Measurements from ENCODE around the gene GOLGA6L26.
"Not testable (repeated sequence)": the region's sequence is repeated elsewhere in the genome, so short reads cannot be mapped to it uniquely, and the experiment has no call there.

The GOLGA6L26 gene, protein sequence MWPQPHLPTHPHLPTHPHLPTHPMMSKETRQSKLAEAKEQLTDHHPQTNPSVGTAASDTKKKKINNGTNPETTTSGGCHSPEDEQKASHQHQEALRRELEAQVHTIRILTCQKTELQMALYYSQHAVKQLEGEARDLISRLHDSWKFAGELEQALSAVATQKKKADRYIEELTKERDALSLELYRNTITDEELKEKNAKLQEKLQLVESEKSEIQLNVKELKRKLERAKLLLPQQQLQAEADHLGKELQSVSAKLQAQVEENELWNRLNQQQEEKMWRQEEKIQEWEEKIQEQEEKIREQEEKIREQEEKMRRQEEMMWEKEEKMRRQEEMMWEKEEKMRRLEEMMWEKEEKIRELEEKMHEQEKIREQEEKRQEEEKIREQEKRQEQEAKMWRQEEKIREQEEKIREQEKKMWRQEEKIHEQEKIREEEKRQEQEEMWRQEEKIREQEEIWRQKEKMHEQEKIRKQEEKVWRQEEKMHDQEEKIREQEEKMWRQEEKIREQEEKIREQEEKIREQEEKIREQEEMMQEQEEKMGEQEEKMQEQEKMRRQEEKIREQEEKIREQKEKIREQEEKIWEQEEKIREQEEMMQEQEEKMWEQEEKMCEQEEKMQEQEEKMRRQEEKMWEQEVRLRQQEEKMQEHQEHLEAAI

DNA sequence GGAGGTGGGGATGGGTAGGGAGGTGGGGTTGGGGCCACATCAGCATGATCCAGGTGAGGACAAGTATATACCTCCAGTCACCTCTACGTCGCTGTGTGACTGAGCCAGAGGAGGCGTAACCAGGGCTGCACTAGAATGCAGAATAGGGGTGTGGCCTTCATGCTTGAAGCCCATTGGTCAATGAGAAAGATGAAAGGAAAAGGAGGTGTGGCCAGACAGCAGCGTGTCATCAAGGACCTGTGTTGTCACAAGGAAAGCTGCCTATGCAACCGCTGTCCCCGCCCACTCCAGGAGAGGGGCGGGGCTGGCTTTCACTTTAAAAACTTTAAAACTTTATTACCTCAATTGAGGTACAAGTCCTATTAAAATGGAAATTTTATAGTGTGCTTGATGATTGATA, at the start of gene GOLGA6L26:
TSS of gene GOLGA6L26 (minus strand) at position 101 of the 400 bp plus-strand sequence. CDS start at position 40, 61 bp downstream.
- DNase-seq, result not testable (repeated sequence)

GRCh38 chr15:23381192-23381591, 47.2 kb upstream of the GOLGA6L26 start:
- DNase-seq, result not testable (repeated sequence)

GRCh38 chr15:23380700-23381099, 46.7 kb upstream of the GOLGA6L26 start:
- not testable (repeated sequence) for DNase-seq

- DNase-seq, result not testable (repeated sequence)
Measured at GRCh38 chr15:23378946-23379345, 45.0 kb upstream of the GOLGA6L26 start.

GRCh38 chr15:23374226-23374625, 40.2 kb upstream of the GOLGA6L26 start:
- not testable (repeated sequence) for DNase-seq

DNA sequence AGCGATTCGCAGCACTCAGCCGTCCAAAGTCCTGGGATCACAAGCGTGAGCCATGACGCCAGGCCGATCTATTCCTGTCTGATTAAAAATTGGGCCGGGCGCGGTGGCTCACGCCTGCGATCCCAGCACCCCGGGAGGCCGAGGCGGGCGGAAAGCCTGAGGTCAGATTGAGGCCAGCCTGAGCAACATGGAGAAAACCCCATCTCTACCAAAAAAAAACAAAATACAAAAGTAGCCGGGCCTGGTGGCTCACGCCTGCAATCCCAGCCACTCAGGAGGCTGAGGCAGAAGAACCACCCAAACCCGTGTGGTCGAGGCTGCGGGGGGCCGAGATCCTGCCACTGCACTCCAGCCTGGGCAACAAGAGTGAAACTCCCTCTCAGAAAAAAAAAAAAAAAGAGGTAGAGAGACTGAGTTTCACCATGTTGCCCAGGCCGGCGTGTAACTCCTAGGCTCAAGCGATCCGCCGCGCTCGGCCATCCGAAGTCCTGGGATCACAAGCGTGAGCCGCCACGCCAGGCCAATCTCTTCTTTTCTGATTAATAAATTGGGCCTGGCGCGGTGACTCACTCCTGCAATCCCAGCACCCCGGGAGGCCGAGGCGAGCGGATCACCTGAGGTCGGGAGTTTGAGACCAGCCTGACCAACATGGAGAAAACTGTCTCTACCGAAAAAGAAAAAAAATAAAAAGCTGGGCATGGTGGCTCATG, 39.0 kb upstream of the GOLGA6L26 start:
- DNase-seq, result not testable (repeated sequence)

DNA sequence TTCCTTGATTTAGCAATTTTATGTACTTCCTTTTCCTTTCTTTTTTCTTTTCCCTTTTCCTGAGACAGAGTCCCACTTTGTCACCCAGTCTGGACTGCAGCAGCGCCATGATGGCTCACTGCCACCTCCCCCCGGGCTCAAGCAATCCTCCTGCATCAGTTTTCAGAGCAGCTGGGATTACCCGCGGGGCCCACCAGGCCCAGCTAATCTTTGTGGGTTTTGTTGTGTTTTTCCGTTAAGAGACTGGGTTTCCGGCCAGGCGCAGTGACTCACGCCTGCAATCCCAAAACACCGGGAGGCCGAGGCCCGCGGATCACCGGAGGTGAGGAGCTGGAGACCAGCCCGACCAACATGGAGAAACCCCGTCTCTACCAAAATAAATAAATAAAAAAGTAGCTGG, 38.3 kb upstream of the GOLGA6L26 start:
- no peak for DNase-seq

- DNase-seq, result not testable (repeated sequence)
Measured at GRCh38 chr15:23371868-23372267, 37.9 kb upstream of the GOLGA6L26 start.

DNA sequence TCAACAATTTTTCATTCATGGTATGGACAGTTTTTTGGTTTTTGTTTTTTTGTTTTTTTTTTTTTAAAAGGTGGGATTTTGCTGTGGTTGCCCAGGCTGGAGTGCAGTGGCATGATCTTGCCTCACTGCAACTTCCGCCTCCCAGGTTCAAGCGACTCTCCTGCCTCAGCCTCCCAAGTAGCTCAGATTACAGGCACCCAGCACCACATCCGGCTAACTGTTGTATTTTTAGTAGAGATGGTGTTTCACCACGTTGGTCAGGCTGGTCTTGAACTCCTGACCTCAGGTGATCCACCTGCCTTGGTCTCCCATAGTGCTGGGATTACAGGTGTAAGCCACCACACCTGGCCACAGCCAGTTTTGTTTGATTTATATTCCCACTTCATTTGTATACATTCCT, 37.1 kb upstream of the GOLGA6L26 start:
- DNase-seq, result not testable (repeated sequence)

GRCh38 chr15:23370578-23370977, 36.6 kb upstream of the GOLGA6L26 start:
- DNase-seq, result no peak

GRCh38 chr15:23364261-23364660, 30.3 kb upstream of the GOLGA6L26 start:
- not testable (repeated sequence) for DNase-seq

DNA sequence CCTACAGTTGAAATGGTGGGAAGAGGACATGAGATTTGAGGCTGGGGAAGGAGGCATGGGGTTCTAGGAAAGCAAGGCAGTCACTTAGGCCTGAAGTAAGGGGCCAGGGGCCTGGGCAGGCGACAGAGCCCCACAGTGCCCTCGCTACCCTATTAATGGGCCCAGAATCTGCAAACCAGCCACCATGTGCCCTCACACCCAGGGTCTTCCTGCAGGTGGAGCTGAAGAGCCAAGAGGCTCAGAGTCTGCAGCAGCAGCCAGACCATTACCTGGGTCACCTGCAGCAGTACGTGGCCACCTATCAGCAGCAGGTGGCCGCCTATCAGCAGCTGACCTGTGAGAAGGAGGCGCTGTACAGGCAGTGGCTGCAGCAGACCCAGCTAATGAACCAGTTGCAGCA, 28.6 kb upstream of the GOLGA6L26 start:
- DNase-seq, result not testable (repeated sequence)

DNA sequence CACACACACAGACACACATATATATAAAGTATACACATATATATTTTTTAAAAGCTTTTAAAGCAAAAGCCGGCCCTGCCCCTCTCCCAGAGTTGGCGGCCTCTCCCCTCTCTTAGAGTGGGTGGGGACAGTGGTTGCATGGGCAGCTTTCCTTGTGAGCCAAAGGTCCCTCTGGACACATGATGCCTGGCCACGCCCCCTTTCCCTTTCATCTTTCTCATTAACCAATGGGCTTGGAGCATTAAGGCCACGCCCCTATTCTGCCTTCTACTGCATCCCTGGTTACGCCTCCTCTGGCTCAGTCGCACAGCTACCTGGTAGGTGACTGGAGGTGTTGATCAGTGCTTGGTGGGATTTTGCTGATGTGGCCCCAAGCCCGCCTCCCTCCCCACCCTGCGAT, 20.5 kb upstream of the GOLGA6L26 start, which contains the start of gene GOLGA8S:
TSS of gene GOLGA8S (plus strand) at position 301 of the 400 bp plus-strand sequence. CDS start at position 363, 62 bp downstream.
- not testable (repeated sequence) for DNase-seq

DNA sequence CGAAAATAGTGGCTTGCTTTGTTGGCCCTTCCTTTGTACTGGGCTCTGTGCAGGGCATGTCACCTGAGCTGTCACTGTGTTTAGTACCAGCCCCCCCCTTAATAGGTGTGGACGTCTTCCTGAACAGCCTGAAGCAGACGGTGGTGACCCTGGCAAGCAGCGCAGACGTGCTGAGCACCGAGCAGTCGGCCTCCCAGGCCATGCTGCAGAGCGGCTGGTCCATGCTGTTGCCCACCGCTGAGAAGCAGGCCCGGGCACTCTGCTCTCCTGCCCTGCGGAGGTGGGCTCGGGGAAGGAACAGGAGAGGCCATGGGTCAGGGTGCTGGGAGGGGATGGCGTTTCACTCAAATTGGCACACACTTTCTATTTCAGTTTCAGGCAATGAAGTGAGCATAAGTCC, 22.8 kb downstream of the GOLGA6L26 start:
- not testable (repeated sequence) for DNase-seq

DNA sequence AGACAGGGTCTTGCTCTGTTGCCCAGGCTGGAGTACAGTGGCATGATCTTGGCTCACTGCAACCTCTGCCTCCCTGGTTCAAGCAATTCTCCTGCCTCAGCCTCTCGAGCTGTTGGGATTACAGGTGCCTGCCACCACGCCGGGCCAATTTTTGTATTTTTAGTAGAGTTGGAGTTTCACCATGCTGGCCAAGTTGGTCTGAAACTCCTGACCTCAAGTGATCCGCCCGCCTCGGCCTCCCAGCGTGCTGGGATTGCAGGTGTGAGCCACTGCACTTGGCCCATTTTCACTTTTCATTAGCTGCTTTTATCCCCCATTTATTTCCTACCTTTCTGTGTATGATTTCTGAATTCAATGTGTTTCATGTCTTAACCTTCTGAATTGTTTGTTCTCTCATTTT, 28.1 kb downstream of the GOLGA6L26 start:
- not testable (repeated sequence) for DNase-seq

GRCh38 chr15:23304805-23305204, 29.2 kb downstream of the GOLGA6L26 start:
- not testable (repeated sequence) for DNase-seq

DNA sequence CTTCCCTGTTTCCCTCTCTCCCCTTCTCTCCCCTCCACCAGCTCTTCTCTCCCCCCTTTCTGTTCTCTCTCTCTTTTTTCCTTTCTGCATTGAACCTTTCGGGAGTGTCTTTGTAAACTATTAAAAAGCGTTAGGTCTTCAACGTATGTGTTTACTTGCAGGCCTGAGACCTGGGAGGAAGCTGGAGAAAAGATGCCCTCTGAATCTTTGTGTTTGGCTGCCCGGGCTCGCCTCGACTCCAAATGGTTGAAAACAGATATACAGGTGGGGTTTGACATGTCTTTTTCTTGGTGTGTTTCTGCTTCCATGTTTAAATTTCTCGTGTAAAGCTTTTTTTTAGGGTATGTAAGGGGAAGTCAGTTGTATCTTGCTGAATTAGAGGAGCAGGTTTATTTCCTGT, 29.7 kb downstream of the GOLGA6L26 start:
- DNase-seq, result not testable (repeated sequence)

- peak; percentile 28 for DNase-seq
Measured at GRCh38 chr15:23303654-23304053, 30.3 kb downstream of the GOLGA6L26 start.

DNA sequence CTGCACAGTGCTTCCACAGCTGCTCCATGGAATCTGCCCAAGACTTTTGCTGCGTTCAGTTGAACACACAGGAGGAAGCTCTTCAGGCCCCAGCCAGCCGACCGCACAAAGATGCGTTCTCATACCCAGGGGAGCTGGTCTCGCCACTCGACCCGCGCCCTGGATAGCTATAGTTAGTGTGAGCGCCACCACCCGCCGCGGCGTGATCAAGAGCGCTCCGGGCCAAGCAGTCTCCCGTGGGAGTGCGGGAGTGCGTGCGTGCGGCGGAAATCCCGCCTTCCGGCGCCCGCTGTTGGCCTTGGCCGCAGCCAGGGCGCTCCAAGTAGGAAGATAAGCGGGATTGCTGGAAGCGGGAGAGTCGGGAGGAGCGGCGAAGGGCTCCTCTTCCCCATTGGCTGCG, 30.8 kb downstream of the GOLGA6L26 start:
- not testable (repeated sequence) for DNase-seq

Data from EL (cell line).